SJSA1 (cell line): ENCODE measurements around the gene NTF4. TPM values are rescaled to one million over a fixed set of nuclear protein-coding genes. Genes with fewer than 3 reads are reported as not detected.
"Not testable (repeated sequence)": the region's sequence is repeated elsewhere in the genome, so short reads cannot be mapped to it uniquely, and the experiment has no call there.

Experiments used
- DNase-seq, 2 experiments: peaks; one replicate each; pipeline ENCODE4 v3.0.0-alpha.2; 2015 to 2020; ENCODE audit warnings: low spot score in 2 of 2, low read depth in 1 of 2
- H3K27ac ChIP-seq: fragments of 250-450 bp; sonication (Bioruptor Pico); 2 replicates; pipeline ENCODE4 v1.5.1; 2020; ENCODE audit warnings: mild to moderate bottlenecking, moderate library complexity
- H3K27me3 ChIP-seq: fragments of 250-450 bp; sonication (Bioruptor Pico); replicated peaks from 2 replicates; pipeline ENCODE4 v1.5.1; 2020; ENCODE audit warnings: mild to moderate bottlenecking, moderate library complexity
- H3K36me3 ChIP-seq: fragments of 250-450 bp; sonication (Bioruptor Pico); 2 replicates; pipeline ENCODE4 v1.5.1; 2020; ENCODE audit warnings: mild to moderate bottlenecking
- H3K4me1 ChIP-seq: fragments of 250-450 bp; sonication (Bioruptor Pico); replicated peaks from 2 replicates; pipeline ENCODE4 v1.6.1; 2021; ENCODE audit warnings: mild to moderate bottlenecking
- H3K4me3 ChIP-seq: fragments of 250-450 bp; sonication (Bioruptor Pico); 2 replicates; pipeline ENCODE4 v1.5.1; 2020; ENCODE audit warnings: mild to moderate bottlenecking
- H3K9me3 ChIP-seq: fragments of 250-450 bp; sonication (Bioruptor Pico); replicated peaks from 2 replicates; pipeline ENCODE4 v1.5.1; 2020; ENCODE audit warnings: mild to moderate bottlenecking
- total RNA-seq: library from RNA; depleted of rRNA; stranded (reverse); fragments of >200 nt; shearing (Covaris generic); gene quantifications from 2 replicates; pipeline ENCODE4 v1.2.3, GENCODE V29; 2014

NTF4 gene
- total RNA-seq, 1 experiment from 2014 or later = not detected

DNA sequence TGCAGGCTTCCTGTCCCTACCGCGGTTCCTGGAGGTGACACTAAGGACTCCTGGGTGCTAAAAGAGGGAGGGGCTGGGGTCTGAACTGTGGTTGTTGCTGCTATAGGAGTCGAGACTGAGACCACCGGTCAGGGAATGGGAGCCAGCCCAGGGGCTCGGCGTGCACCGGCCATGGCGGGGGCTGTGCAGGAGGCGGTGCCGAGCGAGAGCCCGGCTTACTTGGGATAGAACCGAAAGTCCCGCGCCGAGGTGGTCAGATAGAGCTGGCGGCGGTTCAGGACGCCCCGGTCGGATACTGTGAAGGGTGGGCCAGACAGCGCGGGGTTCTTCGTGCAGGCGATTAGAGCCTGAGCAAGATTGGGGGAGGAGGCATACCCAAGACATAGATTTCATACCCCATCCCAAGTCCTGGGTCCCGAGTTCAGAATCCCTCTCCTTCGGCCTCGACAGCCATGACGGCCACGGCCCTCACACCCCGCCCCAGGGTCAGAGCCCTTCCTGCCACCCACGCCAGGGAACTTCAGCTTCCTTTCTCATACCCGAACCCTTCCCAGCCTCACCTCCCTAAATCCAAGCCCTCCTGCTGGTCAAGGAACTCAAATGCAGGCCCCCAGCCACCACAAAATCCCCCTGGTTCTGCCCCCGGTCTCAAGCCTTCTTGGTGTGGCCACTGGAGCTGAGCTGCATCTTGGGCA, 7.6 kb downstream of the NTF4 start:
- H3K36me3 ChIP-seq, H3K27me3 ChIP-seq, H3K9me3 ChIP-seq, H3K27ac ChIP-seq: not testable (repeated sequence)
- DNase-seq = peak in 1 of 2 experiments; percentile 21
- Histone ChIP-seq H3K4me3 (peak overlapping the region; percentile 50), H3K4me1 (peaks cover 23% of the 10 kb centered on the region)

GRCh38 chr19:49056101-49056901, 8.3 kb downstream of the NTF4 start:
- Histone ChIP-seq H3K27ac (no peak overlapping the region), H3K4me1 (peaks cover 23% of the 10 kb centered on the region), H3K36me3 (no peaks in the 10 kb centered on the region), H3K9me3 (no peaks in the 10 kb centered on the region), H3K27me3 (no peaks in the 10 kb centered on the region), H3K4me3 (peak overlapping the region; percentile 50)
- peak; percentile 71 for DNase-seq

GRCh38 chr19:49050376-49051033, 14.1 kb downstream of the NTF4 start:
- H3K4me1 ChIP-seq, H3K27ac ChIP-seq, H3K36me3 ChIP-seq, H3K9me3 ChIP-seq, H3K4me3 ChIP-seq, H3K27me3 ChIP-seq: not testable (repeated sequence)
- peak; percentile 60 to 83 for DNase-seq

GRCh38 chr19:49049834-49050233, 14.8 kb downstream of the NTF4 start:
- not testable (repeated sequence) for H3K27me3 ChIP-seq, H3K4me3 ChIP-seq, H3K4me1 ChIP-seq, H3K36me3 ChIP-seq, DNase-seq, H3K27ac ChIP-seq, H3K9me3 ChIP-seq

- H3K9me3 ChIP-seq, H3K4me1 ChIP-seq, H3K27me3 ChIP-seq, H3K36me3 ChIP-seq, H3K4me3 ChIP-seq, H3K27ac ChIP-seq, DNase-seq: not testable (repeated sequence)
Observed at GRCh38 chr19:49049011-49049410, 15.6 kb downstream of the NTF4 start, which contains the start of gene CGB8. CGB8 (minus strand) TSS chr19:49049111; CDS start chr19:49048739, 372 bp downstream.

DNA sequence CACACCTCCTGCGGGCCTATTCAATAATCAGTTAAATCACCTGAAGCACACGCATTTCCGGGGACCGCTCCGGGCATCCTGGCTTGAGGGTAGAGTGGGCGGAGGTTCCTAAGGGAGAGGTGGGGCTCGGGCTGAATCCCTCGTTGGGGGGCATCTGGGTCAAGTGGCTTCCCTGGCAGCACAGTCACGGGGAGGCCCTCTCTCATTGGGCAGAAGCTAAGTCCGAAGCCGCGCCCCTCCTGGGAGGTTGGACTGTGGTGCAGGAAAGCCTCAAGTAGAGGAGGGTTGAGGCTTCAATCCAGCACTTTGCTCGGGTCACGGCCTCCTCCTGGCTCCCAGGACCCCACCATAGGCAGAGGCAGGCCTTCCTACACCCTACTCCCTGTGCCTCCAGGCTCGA, 21.1 kb downstream of the NTF4 start, which contains the start of gene CGB5:
Gene CGB5, plus strand, starts transcription at position 301 of the 400 bp plus-strand sequence. CDS start 362 bp downstream, outside the sequence.
- not testable (repeated sequence) for H3K27ac ChIP-seq, H3K9me3 ChIP-seq, H3K27me3 ChIP-seq, H3K36me3 ChIP-seq, H3K4me3 ChIP-seq, DNase-seq
- peaks cover 15% of the 10 kb centered on the region for H3K4me1 ChIP-seq

DNA sequence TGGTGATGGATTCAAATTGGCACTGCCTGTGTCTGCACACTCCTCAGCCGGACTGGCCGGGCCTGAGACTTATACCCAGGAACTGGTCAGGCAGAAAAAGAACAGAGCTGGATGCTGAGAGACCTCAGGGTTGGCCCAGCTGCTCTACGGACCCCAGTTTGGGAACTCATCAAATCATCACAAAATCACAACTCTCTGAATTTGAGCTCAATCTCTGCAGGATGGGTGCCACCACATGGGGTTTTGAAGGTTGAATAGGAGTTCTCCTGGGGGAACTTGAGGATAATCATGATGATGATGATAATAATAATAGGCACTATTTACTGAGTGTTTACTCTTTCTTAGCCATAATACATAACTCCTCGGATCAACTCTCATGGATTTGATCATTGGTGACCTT, 22.0 kb downstream of the NTF4 start:
- H3K9me3 ChIP-seq, H3K4me3 ChIP-seq, H3K36me3 ChIP-seq, DNase-seq, H3K27ac ChIP-seq, H3K27me3 ChIP-seq: not testable (repeated sequence)
- H3K4me1 ChIP-seq = peaks cover 20% of the 10 kb centered on the region

DNA sequence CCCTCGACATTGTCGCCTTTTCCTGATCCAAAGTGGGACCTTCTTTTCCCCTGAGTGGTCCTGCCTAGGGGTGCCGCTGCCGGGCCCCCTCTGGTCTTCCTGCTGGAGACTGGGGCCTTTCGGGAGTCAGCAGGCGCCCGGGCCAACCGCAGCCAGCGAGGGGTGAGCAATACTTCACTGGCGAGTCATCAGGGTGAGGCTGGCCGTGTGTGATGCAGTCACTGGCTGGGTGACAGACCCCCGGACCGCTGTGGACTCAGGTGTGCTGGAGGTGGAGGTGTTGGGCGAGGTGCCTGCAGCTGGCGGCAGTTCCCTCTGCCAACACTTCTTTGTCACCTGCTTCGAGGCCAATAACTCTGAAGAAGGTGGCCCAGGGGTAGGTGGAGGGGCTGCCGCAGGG, 22.4 kb downstream of the NTF4 start:
- Histone ChIP-seq H3K4me3 (no peak overlapping the region), H3K9me3 (no peaks in the 10 kb centered on the region), H3K27me3 (no peaks in the 10 kb centered on the region), H3K27ac (peak overlapping the region; percentile 48; the same call in 1 of the 2 replicates), H3K36me3 (no peaks in the 10 kb centered on the region), H3K4me1 (peaks cover 20% of the 10 kb centered on the region)
- DNase-seq = peak; percentile 46 to 75

GRCh38 chr19:49039736-49040135, 24.9 kb downstream of the NTF4 start:
- H3K4me1 ChIP-seq = peaks cover 20% of the 10 kb centered on the region
- not testable (repeated sequence) for DNase-seq, H3K4me3 ChIP-seq, H3K27ac ChIP-seq, H3K27me3 ChIP-seq, H3K9me3 ChIP-seq, H3K36me3 ChIP-seq

DNA sequence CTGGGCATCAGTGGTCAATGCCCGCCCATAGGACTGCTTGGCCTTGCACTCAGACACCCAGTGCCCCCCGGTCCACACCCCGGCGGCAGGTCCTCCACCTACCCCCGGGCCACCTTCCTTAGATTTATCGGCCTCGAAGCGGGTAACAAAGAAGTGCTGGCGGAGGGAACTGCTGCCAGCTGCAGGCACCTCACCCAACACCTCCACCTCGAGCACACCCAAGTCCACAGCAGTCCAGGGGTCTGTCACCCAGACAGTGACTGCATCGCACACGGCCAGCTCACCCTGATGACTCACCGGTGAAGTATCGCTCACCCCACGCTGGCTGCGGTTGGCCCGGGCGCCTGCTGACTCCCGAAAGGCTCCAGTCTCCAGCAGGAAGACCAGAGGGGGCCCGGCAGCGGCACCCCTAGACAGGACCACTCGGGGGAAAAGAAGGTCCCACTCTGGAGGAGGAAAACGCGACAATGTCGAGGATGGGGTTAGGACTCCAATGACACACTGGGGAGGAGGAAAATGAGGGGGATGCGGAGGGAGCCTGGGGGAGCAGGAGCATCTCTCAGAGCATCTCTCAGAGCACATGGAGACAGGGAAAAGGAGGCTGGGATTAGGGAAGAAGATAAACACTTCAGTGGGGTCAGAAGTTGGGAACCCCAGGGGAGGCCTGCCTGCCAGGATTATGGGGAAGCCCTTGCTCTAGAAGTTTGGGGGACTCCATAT, 25.9 kb downstream of the NTF4 start:
- not testable (repeated sequence) for H3K27me3 ChIP-seq, H3K4me3 ChIP-seq, H3K9me3 ChIP-seq, H3K36me3 ChIP-seq
- DNase-seq = peak; percentile 64 to 92
- peak overlapping the region; percentile 65 for H3K27ac ChIP-seq
- H3K4me1 ChIP-seq = peaks cover 20% of the 10 kb centered on the region

DNA sequence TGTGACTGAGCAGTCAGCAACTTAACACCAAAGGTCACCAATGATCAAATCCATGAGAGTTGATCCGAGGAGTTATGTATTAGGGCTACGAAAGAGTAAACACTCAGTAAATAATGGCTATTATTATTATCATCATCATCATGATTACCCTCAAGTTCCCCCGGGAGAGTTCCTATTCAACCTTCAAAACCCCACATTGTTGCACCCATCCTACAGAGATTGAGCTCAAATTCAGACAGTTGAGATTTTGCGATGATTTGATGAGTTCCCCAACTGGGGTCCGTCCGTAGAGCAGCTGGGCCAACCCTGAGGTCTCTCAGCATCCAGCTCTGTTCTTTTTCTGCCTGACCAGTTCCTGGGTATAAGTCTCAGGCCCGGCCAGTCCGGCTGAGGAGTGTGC, 26.5 kb downstream of the NTF4 start:
- H3K27me3 ChIP-seq, H3K4me3 ChIP-seq, DNase-seq, H3K36me3 ChIP-seq, H3K9me3 ChIP-seq: not testable (repeated sequence)
- H3K27ac ChIP-seq = peak overlapping the region; percentile 65; the same call in 1 of the 2 replicates
- peaks cover 20% of the 10 kb centered on the region for H3K4me1 ChIP-seq

DNA sequence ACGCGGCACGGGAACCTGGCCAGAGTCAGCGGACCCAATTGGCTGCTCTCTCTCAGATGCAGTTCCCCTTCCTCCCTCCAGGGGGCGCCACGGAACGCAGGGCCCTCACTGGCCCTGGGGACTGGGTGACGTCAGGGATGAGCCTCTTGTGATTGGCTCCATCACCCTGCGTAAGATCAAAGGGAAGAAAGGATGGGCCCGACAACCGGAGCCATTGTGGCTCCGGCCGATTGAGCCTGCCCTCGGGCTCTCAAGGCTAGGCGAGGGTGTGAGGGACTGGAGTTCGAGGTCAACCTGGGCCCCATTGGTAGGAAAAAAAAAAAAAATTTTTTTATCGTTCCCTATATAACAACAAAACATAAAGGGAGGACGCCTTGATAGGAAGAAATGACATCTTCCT, 27.8 kb downstream of the NTF4 start, which contains the start of gene CGB1:
Gene CGB1, minus strand, starts transcription at position 81 of the 400 bp plus-strand sequence. CDS start 184 bp downstream, outside the sequence.
- not testable (repeated sequence) for H3K36me3 ChIP-seq, H3K27me3 ChIP-seq, DNase-seq, H3K4me3 ChIP-seq, H3K27ac ChIP-seq, H3K9me3 ChIP-seq
- peaks cover 16% of the 10 kb centered on the region for H3K4me1 ChIP-seq

- not testable (repeated sequence) for H3K36me3 ChIP-seq, H3K4me3 ChIP-seq, H3K4me1 ChIP-seq, H3K9me3 ChIP-seq, H3K27me3 ChIP-seq, H3K27ac ChIP-seq, DNase-seq
Observed at GRCh38 chr19:49031642-49032301, 32.8 kb downstream of the NTF4 start, which contains the start of gene CGB2. CGB2 (plus strand) TSS chr19:49031890; CDS start chr19:49032096, 206 bp downstream.
